Lung (tissue), 12 donors: ENCODE data around the gene TRA2A. TPM values are rescaled to one million over a fixed set of nuclear protein-coding genes. Genes with fewer than 3 reads are reported as not detected.
A peak's percentile ranks its signal among the peaks of the same experiment; 100 is the strongest.

Experiments
- ATAC-seq: fragments of 200-7000 bp; cut with Tn5 transposase; one replicate; pipeline ENCODE4 v1.9.1; 2020; ENCODE audit warnings: moderate number of reproducible peaks; ENCODE audit not compliant: insufficient read depth, low FRiP score
- DNase-seq, 3 donors: peaks; one replicate each; pipeline ENCODE4 v3.0.0-alpha.2; 2013 to 2017
- H3K27ac ChIP-seq, 2 donors: one replicate each; pipeline ENCODE4 v1.5.1; 2013; ENCODE audit warnings: mild to moderate bottlenecking in 2 of 2, moderate library complexity in 2 of 2, control low read depth in 1 of 2, inconsistent platforms in 1 of 2, low read depth in 1 of 2, low read length in 1 of 2
- H3K27me3 ChIP-seq, 3 donors: one replicate each; pipeline ENCODE4 v1.5.1; 2013; ENCODE audit warnings: low read length in 2 of 3; ENCODE audit not compliant: control insufficient read depth in 3 of 3, insufficient read depth in 3 of 3
- H3K36me3 ChIP-seq, 4 donors: one replicate each; pipeline ENCODE4 v1.5.1; 2013; ENCODE audit warnings: low read length in 4 of 4, mild to moderate bottlenecking in 1 of 4, moderate library complexity in 1 of 4; ENCODE audit not compliant: control insufficient read depth in 4 of 4, insufficient read depth in 4 of 4
- H3K4me1 ChIP-seq, 5 donors: one replicate each; pipeline ENCODE4 v1.5.1; 2013; ENCODE audit warnings: low read length in 5 of 5, mild to moderate bottlenecking in 2 of 5, moderate library complexity in 1 of 5; ENCODE audit not compliant: control insufficient read depth in 5 of 5, insufficient read depth in 5 of 5
- H3K4me3 ChIP-seq: one replicate; pipeline ENCODE4 v1.5.1; 2013; ENCODE audit warnings: mild to moderate bottlenecking, control low read depth, moderate library complexity
- H3K9ac ChIP-seq, 2 donors: one replicate each; pipeline ENCODE4 v1.5.1; 2013; ENCODE audit warnings: low read length in 2 of 2, control low read depth in 1 of 2; ENCODE audit not compliant: insufficient read depth in 1 of 2
- H3K9me3 ChIP-seq, 4 donors: one replicate each; pipeline ENCODE4 v1.5.1; 2013; ENCODE audit warnings: low read length in 3 of 4, mild to moderate bottlenecking in 1 of 4, moderate library complexity in 1 of 4; ENCODE audit not compliant: control insufficient read depth in 4 of 4, insufficient read depth in 3 of 4
- CTCF ChIP-seq: IDR thresholded peaks from 2 replicates; pipeline ENCODE4 v1.5.1; 2012; ENCODE audit warnings: mild to moderate bottlenecking; ENCODE audit errors: control extremely low read depth, extremely low read depth
- WGBS, 2 donors: extraction: QIAGEN DNeasy Blood & Tissue Kit; methylation state at CpG; one replicate each; pipeline ENCODE4 v1.1.7; 2013; 5-methylcytosine and 5-hydroxymethylcytosine counted together
- polyA plus RNA-seq, 2 donors: library from polyadenylated mRNA; stranded (reverse); fragments of 200-250 nt; gene quantifications; one replicate each; pipeline ENCODE4 v1.2.1, GENCODE V29; 2013
- total RNA-seq, 2 donors: library from RNA; depleted of rRNA in 1 of 2; stranded (reverse); fragments of >200 nt in 1 of 2; gene quantifications; one replicate each; pipeline ENCODE4 v1.2.1, GENCODE V29; 2014 to 2021
- donor health status: control.
- donor health status: control.
- donor health status: Bipolar disorder and iron deficiency.
- donor health status: healthy.
- donor health status: DM: yes; HTN: yes; CAD: no.

Gene TRA2A
- total and polyA plus RNA-seq, 4 donors = 46.3 to 99.0 (median 82.4) TPM

- Histone ChIP-seq H3K4me1 (peaks cover 3 to 55% (median 20%) of the 10 kb centered on the region in 5 donors), H3K27me3 (peaks cover 0 to 9% (median 0%) of the 10 kb centered on the region in 3 donors), H3K4me3 (no peak overlapping the region), H3K9me3 (peaks cover 0 to 5% (median 0%) of the 10 kb centered on the region in 4 donors), H3K27ac (no peak overlapping the region), H3K36me3 (peaks cover 0 to 10% (median 0%) of the 10 kb centered on the region in 4 donors), H3K9ac (peak overlapping the region; percentile 69 to 99)
- DNase-seq (peak; percentile 61 to 74 (median 62)), ATAC-seq (no peak)
- WGBS, 2 donors = 4 to 8% methylated on average over 32 of the region's 32 CpGs
- no peak for TF ChIP-seq CTCF
These were observed 63.8 kb downstream of the TRA2A start for GRCh38 chr7:23467806-23468525.

- H3K27ac ChIP-seq = no peak overlapping the region
- ATAC-seq = no peak
- peaks cover 3 to 53% (median 20%) of the 10 kb centered on the region in 5 donors for H3K4me1 ChIP-seq
- peaks cover 0 to 10% (median 0%) of the 10 kb centered on the region in 4 donors for H3K36me3 ChIP-seq
- WGBS, 2 donors = 22 to 33% methylated on average over 11 of the region's 11 CpGs
- H3K27me3 ChIP-seq = peaks cover 0 to 9% (median 0%) of the 10 kb centered on the region in 3 donors
- no peak for TF ChIP-seq CTCF
- peak; percentile 31 to 70 (median 70) for DNase-seq
- H3K9me3 ChIP-seq = peaks cover 0 to 5% (median 0%) of the 10 kb centered on the region in 4 donors
- H3K9ac ChIP-seq = peak overlapping the region; percentile 69 to 99
- H3K4me3 ChIP-seq = no peak overlapping the region
These were observed 64.4 kb downstream of the TRA2A start for GRCh38 chr7:23467291-23467805.

DNA sequence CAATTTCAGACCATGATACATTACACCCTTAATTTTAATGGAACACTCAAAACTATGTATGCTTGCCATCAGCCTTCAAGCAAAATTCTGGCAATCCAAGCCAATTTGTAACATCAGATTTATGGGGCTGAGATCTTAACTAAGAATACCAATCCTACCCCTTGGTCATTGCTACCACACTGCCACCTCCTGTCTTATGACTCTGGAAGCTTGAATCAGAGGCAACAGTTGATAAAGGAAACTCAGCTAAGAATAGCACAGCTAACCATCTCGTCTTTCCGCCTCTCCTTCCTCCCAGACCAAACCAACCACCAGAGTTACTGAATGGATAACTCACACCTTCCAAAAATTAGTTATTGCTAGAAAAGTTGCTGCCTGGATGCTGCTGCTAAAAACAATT, 68.9 kb downstream of the TRA2A start:
- no peak overlapping the region for H3K27ac ChIP-seq
- peaks cover 0 to 47% (median 3%) of the 10 kb centered on the region in 5 donors for H3K4me1 ChIP-seq
- no peak for ATAC-seq
- peak in 2 of 3 donors; percentile 62 to 73 for DNase-seq
- 5 to 14% methylated on average over 2 of the region's 2 CpGs for WGBS, 2 donors
- peaks cover 0 to 3% (median 0%) of the 10 kb centered on the region in 4 donors for H3K9me3 ChIP-seq
- TF ChIP-seq CTCF = peak; percentile 26
- no peak overlapping the region for H3K9ac ChIP-seq
- H3K4me3 ChIP-seq = no peak overlapping the region
- no peaks in the 10 kb centered on the region for H3K27me3 ChIP-seq
- H3K36me3 ChIP-seq = peaks cover 0 to 3% (median 1%) of the 10 kb centered on the region in 4 donors
